Loucy (cell line): ENCODE data around the gene CMC4.

Experiments
- H2AFZ ChIP-seq: fragments of 200-600 bp; sonication (generic); 2 replicates; pipeline ENCODE4 v1.6.0; 2016; ENCODE audit warnings: antibody characterized with exemption, mild to moderate bottlenecking, low read length, moderate library complexity
- H3F3A ChIP-seq: fragments of 200-600 bp; 2 replicates; pipeline ENCODE4 v1.6.0; 2016; ENCODE audit warnings: antibody characterized with exemption, low read depth, mild to moderate bottlenecking
- H3K27me3 ChIP-seq: fragments of 200-600 bp; sonication (generic); 2 replicates; pipeline ENCODE4 v1.6.1; 2014; ENCODE audit warnings: low read length, mild to moderate bottlenecking; ENCODE audit not compliant: insufficient read depth, poor library complexity, severe bottlenecking
- H3K36me3 ChIP-seq: fragments of 200-600 bp; sonication (generic); 2 replicates; pipeline ENCODE4 v1.6.1; 2016; ENCODE audit warnings: low read length; ENCODE audit not compliant: insufficient read depth
- H3K4me1 ChIP-seq: fragments of 200-600 bp; sonication (generic); 2 replicates; pipeline ENCODE4 v1.5.1; 2014; ENCODE audit warnings: low read length, mild to moderate bottlenecking; ENCODE audit not compliant: insufficient read depth, poor library complexity, severe bottlenecking
- H3K4me2 ChIP-seq: fragments of 200-600 bp; sonication (generic); 2 replicates; pipeline ENCODE4 v1.6.0; 2014; ENCODE audit warnings: antibody characterized with exemption, low read length, low read depth, mild to moderate bottlenecking; ENCODE audit not compliant: poor library complexity, severe bottlenecking
- H3K4me3 ChIP-seq: fragments of 200-600 bp; sonication (generic); 2 replicates; pipeline ENCODE4 v1.5.1; 2014; ENCODE audit warnings: low read length, mild to moderate bottlenecking, mixed read lengths; ENCODE audit not compliant: poor library complexity, severe bottlenecking
- H3K79me2 ChIP-seq: fragments of 200-600 bp; sonication (generic); 2 replicates; pipeline ENCODE4 v1.6.1; 2014; ENCODE audit warnings: low read length; ENCODE audit not compliant: insufficient read depth
- H3K9ac ChIP-seq: fragments of 200-600 bp; sonication (generic); 2 replicates; pipeline ENCODE4 v1.6.0; 2014; ENCODE audit warnings: mild to moderate bottlenecking, low read depth, low read length, moderate library complexity; ENCODE audit not compliant: poor library complexity, severe bottlenecking
- H3K9me2 ChIP-seq: fragments of 200-600 bp; sonication (generic); replicated peaks from 2 replicates; pipeline ENCODE4 v1.6.1; 2016; ENCODE audit warnings: low read depth, low read length, mixed read lengths
- H3K9me3 ChIP-seq: fragments of 200-600 bp; sonication (generic); 2 replicates; pipeline ENCODE4 v1.6.1; 2014; ENCODE audit warnings: mild to moderate bottlenecking, antibody characterized with exemption, low read length, low read depth; ENCODE audit not compliant: insufficient read depth
- H4K20me1 ChIP-seq: fragments of 200-600 bp; sonication (generic); 2 replicates; pipeline ENCODE4 v1.6.0; 2014; ENCODE audit warnings: antibody characterized with exemption, low read length, mild to moderate bottlenecking; ENCODE audit not compliant: insufficient read depth, poor library complexity, severe bottlenecking
- EZH2phosphoT487 ChIP-seq: fragments of 200-600 bp; IDR thresholded peaks from 2 replicates; pipeline ENCODE4 v1.6.1; 2018; ENCODE audit warnings: antibody characterized with exemption, mild to moderate bottlenecking, moderate library complexity, borderline replicate concordance
- TF ChIP-seq, protein P1 (sequence below): fragments of 200-600 bp; sonication (generic); conservative IDR thresholded peaks from 2 replicates; pipeline ENCODE4 v1.5.1; 2014; ENCODE audit warnings: mild to moderate bottlenecking, antibody characterized with exemption, low read length

CMC4 gene

GRCh38 chrX:155046129-155046810 is 24.7 kb downstream of the CMC4 start:
- Histone ChIP-seq H3K4me2 (no peak overlapping the region), H3F3A (no peaks in the 10 kb centered on the region), H3K9me2 (no peaks in the 10 kb centered on the region), H4K20me1 (no peaks in the 10 kb centered on the region), H3K9ac (no peak overlapping the region), H3K27me3 (no peaks in the 10 kb centered on the region), H3K36me3 (peaks cover 17% of the 10 kb centered on the region; the same call in 1 of the 2 replicates), H3K9me3 (no peaks in the 10 kb centered on the region), H3K79me2 (peaks cover 13% of the 10 kb centered on the region; the same call in 1 of the 2 replicates), H3K4me3 (no peak overlapping the region), H3K4me1 (peaks cover 6% of the 10 kb centered on the region), H2AFZ (no peak overlapping the region)
- TF ChIP-seq, protein P1, sequence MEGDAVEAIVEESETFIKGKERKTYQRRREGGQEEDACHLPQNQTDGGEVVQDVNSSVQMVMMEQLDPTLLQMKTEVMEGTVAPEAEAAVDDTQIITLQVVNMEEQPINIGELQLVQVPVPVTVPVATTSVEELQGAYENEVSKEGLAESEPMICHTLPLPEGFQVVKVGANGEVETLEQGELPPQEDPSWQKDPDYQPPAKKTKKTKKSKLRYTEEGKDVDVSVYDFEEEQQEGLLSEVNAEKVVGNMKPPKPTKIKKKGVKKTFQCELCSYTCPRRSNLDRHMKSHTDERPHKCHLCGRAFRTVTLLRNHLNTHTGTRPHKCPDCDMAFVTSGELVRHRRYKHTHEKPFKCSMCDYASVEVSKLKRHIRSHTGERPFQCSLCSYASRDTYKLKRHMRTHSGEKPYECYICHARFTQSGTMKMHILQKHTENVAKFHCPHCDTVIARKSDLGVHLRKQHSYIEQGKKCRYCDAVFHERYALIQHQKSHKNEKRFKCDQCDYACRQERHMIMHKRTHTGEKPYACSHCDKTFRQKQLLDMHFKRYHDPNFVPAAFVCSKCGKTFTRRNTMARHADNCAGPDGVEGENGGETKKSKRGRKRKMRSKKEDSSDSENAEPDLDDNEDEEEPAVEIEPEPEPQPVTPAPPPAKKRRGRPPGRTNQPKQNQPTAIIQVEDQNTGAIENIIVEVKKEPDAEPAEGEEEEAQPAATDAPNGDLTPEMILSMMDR = no peak
- no peak for TF ChIP-seq EZH2phosphoT487

DNA sequence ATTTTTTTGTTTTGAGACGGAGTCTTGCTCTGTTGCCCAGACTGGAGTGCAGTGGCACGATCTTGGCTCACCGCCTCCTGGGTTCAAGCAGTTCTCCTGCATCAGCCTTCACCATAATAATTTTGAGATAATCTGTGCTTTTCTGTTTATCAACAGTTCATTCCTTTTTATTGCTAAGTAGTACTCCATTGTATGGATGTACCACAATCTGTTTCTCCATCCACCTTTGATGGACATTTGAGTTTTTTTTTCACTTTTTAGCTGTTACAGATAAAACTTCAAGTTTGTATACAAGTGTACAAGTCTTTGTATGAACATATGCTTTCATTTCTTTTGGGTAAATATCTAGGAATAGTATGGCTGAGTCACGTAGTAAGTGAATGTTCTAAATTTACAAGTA is 35.2 kb downstream of the CMC4 start:
- no peaks in the 10 kb centered on the region for H4K20me1 ChIP-seq

DNA sequence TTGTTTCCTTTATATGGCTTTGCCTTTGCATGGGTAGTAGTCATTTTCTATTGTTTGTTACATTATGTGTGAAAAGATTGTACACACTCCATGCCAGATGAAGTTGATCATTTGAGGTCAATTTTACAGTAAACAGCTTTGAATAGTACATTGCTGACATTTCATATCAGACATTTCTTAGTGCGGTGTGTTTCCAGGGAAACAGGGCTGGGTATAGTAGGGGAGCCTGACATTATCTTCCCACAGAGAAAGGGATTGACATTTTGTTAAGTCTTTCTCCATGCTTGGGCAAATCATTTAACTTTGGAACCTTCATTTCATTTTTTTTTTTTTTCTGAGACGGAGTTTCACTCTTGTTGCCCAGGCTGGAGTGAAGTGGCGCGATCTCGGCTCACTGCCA is 39.3 kb downstream of the CMC4 start:
- no peak overlapping the region for H3K9ac ChIP-seq
- H3K9me2 ChIP-seq = no peaks in the 10 kb centered on the region
- H3F3A ChIP-seq = peaks cover 8% of the 10 kb centered on the region
- H3K4me2 ChIP-seq = no peak overlapping the region
- H3K79me2 ChIP-seq = peaks cover 43% of the 10 kb centered on the region
- H3K9me3 ChIP-seq = 0 out of 2 replicates have a peak, but pooled peaks cover 5% of the 10 kb centered on the region
- no peak overlapping the region for H3K4me3 ChIP-seq
- peaks cover 11% of the 10 kb centered on the region for H3K4me1 ChIP-seq
- H3K27me3 ChIP-seq = no peaks in the 10 kb centered on the region
- no peak overlapping the region for H2AFZ ChIP-seq
- no peaks in the 10 kb centered on the region for H4K20me1 ChIP-seq
- H3K36me3 ChIP-seq = peaks cover 14% of the 10 kb centered on the region; the same call in 1 of the 2 replicates
- TF ChIP-seq, protein P1 = no peak
- no peak for TF ChIP-seq EZH2phosphoT487

More for the DNA sequence above, 35.2 kb downstream of the CMC4 start:
- Histone ChIP-seq H2AFZ (no peak overlapping the region), H3K4me1 (no peaks in the 10 kb centered on the region), H3K36me3 (peaks cover 14% of the 10 kb centered on the region; the same call in 1 of the 2 replicates), H3K9ac (no peak overlapping the region), H3K27me3 (no peaks in the 10 kb centered on the region), H3F3A (no peaks in the 10 kb centered on the region), H3K9me2 (no peaks in the 10 kb centered on the region), H3K4me2 (no peak overlapping the region), H3K9me3 (0 out of 2 replicates have a peak, but pooled peaks cover 5% of the 10 kb centered on the region), H3K4me3 (no peak overlapping the region), H3K79me2 (peaks cover 22% of the 10 kb centered on the region; the same call in 1 of the 2 replicates)
- TF ChIP-seq EZH2phosphoT487 = no peak
- TF ChIP-seq, protein P1 = no peak
